IMR-90 (cell line): Measurements from ENCODE around the gene PRKRA. TPM values are rescaled to one million over a fixed set of nuclear protein-coding genes. Genes with fewer than 3 reads are reported as not detected.
A peak's percentile ranks its signal among the peaks of the same experiment; 100 is the strongest.

Source experiments
- ELK1 ChIP-seq: fragments of 150-350 bp; IDR thresholded peaks from 2 replicates; pipeline ENCODE4 v1.6.1; 2016; ENCODE audit warnings: low read depth, mild to moderate bottlenecking, low read length, moderate library complexity, borderline replicate concordance
- MXI1 ChIP-seq: IDR thresholded peaks from 2 replicates; pipeline ENCODE4 v1.6.1; 2012; ENCODE audit warnings: low read depth, mild to moderate bottlenecking, low read length, moderate library complexity, borderline replicate concordance
- RAD21 ChIP-seq: IDR thresholded peaks from 2 replicates; pipeline ENCODE4 v1.6.1; 2012; ENCODE audit warnings: low read length, improper control_type of control experiment
- polyA plus RNA-seq, 3 experiments: library from polyadenylated mRNA; depleted of rRNA; stranded (reverse); fragments of >200 nt; gene quantifications; 2 replicates each; pipeline ENCODE4 v1.2.3, GENCODE V29; 2012; ENCODE audit warnings: low replicate concordance in 1 of 3
- total RNA-seq: library from RNA; depleted of rRNA; stranded (reverse); fragments of >200 nt; gene quantifications from 2 replicates; pipeline ENCODE4 v1.2.3, GENCODE V29; 2012

Gene PRKRA
- total and polyA plus RNA-seq, 2 of the 4 experiments (the other 2 are of a cell fraction) = 39.5 to 53.6 TPM

DNA sequence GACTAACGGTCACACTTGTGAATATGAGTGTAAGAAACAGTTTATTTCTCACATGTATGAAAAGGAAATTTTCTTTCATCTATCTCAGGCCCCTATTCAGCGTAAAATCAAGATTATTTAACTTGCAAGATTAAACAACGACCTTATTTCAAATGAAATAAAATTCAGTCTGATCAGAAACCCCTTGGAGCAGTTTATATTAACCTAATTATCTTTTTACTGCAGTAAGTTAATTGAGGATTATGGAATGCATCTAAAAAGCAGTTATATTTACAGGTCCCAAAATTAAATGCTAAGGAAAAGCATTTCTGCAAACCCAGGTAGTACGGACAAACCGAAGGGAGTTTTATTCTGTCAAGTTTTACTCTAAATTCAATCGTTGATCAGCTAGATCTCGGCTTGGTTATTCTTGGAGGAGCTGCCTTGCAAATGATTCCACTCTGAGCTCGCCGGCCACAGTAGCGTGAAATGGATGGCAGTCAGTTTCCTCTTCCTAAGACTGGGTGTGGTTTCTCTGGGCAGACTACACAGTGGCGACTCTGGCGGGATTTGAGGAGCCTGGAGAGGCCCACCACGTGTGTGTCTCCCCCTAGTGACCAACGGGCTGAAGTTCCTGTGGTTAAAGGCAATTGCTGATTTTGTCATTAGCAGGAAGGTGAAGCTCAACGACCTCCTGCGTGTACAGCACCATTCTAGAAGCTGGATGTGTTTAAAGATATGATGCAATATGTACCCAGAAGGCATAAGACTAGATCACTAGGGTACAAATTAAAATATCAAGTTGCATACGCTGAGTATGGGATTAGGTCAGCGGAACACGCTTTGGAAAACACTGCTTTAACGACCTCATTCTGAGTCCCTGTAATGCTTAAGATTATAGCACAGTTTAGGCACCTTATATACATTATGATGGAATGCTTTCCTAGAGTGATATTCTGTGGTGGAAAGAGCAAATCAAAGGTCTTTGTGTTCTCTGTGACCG lies 36.4 kb downstream of the PRKRA start (continued):
- TF ChIP-seq MXI1 (peak; percentile 78), RAD21 (peak; percentile 85), ELK1 (no peak)
